ENCODE data around the gene CHTF18.

CHTF18 gene

DNA sequence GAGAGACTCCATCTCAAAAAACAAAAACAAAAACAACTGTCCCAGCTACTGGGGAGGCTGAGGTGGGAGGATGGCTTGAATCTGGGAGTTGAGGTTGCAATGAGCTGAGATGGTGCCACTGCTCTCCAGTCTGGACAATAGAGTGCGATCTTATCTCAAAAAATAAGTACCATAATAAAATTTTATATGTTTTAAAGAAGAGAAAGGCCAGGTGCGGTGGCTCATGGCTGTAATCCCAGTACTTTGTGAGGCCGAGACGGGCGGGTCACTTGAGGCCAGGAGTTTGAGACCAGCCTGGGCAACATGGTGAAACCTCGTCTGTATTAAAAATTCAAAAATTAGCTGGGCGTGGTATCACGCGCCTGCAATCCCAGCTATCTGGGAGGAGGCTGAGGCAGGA, 11.6 kb upstream of the CHTF18 start:
- DNase-seq = no peak

DNA sequence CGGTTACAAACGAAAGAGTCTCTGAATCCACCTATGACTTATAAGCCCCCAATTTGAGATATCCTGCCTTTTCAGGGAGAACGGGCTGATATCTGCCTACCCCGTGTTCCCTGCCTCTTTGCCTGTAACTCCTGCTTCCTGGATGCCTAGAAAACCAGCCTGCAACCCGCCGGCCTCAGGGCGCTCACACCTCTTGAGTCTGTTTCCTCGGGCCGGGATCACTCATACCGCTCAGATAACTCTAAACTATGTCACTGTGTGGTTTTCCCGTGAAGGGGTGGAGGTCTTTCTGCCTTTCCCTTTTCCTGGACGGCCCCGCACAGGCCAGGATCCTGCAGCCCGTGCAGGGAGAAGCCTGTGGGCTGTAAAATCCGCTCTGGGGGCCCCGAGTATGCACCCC, 10.6 kb upstream of the CHTF18 start:
- DNase-seq = peak; percentile 51

DNA sequence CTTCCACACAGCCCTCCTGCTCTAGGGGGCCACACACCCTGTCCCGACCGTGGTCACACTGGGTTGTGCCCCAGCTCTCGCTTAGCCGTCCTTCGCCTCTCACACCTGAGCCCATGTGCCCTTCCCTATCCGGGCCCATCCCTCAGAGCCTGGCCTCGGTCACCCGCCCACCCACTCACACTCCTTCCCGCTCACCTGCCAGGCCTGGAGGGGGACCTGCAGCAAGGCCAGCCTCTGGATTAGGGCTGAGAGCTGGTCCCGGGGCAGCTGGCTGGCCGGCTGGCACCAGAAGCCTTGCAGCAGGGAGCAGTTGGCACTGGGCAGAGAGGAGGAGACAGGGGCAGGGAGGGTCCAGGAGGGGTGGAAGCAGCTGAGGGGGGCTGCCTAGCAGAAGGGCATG, 10.0 kb upstream of the CHTF18 start:
- DNase-seq = no peak

DNA sequence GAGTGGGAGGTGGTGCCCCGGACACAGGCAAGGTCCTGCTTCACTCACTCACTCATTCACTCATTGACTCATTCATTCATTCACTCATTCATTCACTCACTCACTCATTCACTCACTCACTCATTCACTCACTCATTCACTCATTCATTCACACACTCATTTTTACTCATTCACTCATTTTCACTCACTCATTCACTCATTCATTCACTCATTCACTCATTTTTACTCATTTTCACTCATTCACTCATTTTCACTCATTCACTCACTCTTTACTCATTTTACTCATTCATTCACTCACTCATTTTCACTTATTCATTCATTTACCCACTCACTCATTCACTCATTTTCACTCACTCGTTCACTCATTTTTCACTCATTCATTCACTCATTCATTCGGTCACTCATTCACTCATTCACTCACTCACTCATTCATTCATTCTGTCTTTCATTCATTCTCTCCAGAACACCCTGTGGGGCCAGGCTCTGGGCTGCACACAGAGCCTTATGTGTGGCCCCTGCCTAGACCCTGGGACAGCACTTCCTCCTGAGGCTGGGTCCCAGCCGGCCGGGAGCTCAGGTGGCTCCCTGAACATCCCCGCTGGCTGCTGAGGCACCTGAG, 9.4 kb upstream of the CHTF18 start:
- DNase-seq = no peak

DNA sequence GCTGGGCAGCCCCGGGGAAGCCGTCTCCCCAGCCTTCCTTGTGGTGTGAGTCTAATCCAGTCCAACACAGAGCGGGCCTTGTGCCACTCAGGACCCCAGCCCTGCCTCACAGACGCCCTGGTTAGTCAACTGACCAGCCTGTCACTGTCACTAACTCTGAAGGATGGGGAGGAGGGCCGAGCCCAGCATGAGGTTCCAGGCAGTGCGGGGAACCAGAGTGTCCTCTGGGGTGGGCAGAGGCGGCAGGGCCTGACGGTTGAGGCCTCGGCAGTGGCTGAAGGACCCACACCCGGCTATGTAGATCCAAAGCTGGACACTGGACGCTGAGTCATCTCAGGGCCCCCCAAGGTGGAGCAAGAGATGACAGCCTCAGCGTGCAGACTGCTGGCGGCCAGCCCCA, 8.9 kb upstream of the CHTF18 start:
- no peak for DNase-seq

DNA sequence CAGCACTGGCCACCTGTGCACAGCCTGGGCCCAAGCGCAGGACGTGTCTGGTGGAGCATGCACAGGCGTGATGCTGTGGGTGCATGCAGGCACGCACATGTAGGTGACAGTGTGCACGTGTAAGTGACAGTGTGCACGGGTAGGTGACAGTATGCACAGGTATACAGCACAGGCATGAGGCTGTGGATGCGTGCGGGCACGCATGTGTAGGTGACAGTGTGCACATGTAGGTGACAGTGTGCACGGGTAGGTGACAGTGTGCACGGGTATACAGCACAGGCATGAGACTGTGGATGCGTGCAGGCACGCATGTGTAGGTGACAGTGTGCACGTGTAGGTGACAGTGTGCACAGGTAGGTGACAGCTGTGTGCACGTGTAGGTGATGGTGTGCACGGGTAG, 8.1 kb upstream of the CHTF18 start:
- DNase-seq = no peak

DNA sequence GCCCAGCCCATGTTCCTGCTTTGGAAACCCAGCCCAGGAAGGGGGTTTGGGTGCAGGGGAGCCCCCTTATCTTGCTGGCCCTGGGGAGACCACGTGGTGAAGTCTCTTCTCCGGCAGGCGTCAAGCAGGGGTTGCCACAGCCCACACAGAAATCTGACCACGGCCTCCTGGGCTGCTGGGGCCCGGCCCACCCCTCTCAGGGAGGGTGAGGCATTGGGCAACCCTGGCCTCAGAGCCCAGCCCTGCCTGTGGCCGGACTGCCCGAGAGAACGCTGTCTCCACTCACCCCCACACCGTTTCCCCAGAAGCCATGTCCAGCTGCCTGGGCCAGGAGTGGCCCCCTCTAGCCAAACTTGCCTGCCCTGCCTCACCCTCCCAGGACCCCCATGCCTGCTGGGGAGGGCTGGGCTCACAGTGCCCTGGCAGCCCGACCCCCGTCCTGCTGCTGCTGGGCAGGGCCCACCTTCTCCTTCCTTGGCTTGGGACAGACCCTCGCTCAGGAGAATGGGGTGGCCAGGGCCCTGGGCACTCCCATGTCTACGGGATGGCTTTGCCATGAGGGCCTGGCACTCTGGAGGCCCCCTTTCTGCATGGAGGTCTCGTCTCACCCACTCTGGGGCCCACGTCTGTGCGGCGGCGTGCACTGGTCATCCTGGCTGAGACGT, 6.9 kb upstream of the CHTF18 start:
- DNase-seq = no peak

DNA sequence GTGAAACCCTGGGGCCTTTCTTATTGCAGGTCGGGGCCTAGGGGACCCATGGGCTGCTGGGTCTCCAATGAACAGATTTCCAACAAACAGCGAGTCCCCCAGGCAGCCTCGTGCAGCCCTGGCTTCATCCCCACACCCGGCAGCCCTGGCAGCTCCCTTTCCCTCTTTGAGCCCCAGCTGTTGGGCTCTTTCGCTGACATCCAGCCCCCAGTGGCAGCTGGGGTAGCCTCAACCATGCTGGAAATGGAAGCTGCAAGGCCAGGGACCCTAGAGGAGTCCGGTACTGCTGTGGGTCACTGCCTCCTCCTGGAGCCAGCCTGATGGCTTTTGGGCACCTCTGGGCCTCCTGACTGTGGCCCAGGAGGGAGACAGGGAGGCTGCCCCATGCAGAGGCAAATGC, 6.2 kb upstream of the CHTF18 start:
- no peak for DNase-seq

DNA sequence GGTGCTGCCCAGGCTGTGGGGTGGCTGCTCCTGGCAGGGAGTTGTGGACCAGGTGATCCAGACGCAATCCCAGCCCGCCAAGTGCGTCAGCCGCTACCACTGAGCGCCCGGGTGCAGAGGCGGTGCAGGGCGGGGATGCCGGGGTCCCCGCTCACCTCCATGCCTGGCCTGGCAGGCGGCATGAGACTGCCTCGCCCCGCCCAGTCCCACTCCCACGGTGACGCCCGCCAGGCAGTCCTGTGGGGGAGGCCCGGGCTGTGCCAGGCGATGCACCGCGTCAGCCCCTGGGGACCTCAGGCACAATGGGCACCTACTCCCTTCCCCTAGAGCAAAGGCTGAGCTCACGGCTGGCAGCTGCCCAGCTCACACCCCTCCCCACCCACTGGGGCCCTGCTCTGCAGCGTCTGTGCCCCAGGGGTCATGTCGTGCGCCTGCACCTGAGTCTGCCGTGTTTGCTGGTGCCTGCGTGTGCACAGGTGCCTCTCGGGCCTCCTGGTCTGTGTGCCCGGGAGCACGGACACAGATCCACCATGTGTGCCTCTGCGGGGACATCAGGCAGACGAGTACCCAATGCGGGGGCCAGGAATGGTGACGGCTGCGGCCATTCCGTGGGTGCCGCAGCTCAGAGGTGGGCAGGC, 5.5 kb upstream of the CHTF18 start:
- DNase-seq = peak; percentile 39

DNA sequence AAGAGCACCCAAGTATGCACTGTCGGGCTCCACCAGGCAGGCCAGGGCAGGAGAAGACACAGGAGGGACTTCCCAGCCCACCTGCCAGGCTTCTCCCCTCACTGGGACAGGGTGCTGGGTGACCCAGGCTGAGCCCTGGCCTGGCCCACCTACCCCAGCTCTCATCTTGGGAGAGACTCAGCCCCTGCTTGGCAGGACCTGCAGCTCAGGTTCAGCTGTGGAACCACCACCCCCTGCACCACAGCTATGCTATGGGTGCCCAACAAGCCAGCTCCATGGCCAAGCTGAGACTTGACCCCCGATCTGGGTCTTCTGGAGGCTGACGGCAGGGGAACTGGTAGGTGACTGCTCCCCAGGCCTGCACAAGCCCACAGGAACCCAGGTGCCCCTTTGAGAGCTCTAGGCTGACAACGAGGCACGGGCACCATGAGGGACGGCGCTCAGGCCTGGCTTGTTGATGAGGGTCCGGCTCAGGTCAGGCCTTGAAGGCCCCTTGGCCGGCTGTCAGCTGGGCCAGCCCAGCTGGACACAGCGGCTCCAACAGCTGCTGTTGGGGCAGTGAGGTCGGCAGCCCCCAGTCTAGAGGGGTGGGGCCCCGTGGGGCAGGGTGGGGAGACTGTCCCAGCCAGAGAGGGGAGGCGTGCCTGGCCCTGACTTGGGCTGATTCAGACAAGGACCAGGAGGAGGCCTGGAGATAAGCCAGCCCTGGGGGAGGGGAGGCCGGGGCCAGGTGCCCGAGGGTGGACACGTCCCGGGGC, 4.8 kb upstream of the CHTF18 start:
- no peak for DNase-seq

DNA sequence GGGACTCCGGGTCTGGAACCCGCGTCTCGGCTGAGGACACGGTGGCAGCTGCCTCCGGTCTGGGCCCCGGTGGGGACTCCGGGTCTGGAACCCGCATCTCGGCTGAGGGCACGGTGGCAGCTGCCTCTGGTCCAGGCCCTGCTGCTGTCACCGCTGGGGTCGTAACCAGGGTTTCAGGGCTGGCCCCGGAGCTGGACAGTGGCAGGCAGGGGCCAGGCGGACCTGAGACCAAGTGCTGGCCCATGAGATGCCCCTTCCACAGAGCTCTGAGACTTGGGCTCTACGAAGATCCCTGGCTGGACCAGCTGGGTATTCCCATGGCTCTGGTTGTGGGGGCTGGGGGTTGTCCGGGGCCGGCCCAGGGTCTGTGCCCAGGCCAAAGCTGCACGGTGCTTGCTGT, 4.0 kb upstream of the CHTF18 start:
- DNase-seq = no peak

DNA sequence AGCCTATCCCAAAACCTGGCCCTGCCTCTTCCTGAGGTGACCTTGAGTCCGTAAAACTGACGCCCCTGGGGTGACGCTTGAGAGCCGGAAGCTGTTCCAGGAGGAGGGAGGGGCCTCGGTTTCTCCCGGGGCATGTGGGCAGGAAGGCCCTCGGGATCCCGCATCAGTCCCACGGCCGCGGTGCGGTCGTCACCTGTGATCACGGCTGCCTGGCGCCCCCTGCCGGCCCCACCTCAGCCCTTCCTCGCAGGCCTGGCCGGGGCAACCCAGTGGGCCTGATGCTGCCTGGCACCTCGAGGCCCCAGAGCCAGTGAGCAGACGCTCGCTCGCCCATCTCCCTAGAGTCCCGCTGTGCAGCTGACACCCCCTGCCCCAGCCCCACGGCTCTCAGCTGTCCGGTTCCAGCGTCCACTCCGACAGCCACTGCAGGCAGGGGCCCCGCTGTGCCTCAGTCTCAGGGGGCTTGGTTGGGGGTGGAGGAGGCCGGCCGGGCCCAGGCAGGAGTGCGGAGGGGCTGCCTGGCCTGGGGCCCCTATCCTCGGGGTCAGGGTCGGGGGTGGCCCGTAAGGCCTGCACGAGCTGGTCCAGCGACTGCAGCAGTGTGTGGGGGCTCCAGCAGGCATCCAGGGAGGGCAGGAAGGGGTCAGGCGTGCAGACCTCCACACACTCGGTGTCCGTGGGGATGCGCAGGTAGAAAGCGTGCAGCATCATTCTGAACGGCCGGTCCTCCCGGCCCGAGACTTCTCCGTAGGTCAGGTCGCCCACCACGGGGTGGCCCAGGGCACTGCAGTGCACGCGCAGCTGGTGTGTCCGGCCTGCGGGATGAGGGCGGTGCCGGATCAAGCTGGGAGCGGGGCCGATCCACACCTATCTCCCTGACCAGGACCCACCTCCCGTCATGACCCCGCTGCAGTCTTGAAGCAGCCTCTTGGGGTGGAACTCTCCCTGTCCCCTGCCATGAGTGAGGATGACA, 2.6 kb upstream of the CHTF18 start:
- peak; percentile 84 for DNase-seq

DNA sequence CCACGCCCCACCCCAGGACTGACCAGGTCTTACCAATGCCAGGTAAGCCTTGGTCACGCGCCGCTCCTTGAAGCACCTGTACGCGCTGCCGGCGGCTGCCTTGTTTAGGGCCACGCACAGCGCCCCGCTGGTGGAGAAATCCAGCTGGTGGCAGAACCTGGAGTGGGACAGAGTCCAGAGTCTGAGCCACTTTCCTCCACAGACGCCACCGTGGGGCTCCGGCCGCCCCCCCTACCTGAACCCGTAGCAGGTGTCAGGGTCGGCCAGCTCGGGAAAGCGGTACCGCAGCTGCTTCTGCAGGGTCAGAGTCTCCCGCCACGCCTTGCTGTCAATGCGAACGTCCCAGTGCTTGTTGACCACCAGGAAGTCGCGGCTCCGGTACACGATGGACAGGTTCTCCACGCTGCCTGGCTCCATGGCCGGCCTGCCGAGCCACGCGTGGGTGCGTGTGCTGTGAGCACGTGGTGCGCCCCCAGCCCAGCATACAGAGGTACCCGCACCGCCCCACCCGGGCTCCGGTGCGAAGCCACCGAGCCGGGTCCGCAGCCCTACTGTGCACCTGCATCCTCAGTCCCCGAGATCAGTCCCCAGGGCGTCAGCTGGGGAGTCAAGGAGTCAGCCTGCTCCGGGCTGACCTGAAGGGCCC, 976 bp upstream of the CHTF18 start:
- peak; percentile 57 for DNase-seq

DNA sequence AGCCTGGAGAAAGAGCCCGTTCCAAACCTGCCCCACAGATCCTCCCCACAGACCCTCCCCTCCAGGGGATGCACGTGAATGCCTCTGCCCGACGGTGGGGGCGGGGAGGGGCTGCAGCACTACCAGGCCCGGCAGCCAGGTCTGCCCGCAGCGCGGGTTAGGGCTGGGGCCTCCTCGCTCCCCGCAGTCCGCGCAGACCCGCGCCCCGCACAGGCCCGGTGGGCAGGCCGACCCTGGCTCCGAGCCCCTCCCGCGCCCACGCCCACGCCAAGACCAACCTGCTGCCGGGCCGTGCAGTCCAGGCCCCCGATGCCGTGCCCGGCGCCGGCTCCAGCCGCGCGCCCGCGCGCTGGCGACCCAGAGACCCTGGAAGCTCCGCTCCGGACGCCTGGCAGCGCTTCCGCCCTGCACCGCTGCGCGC, 432 bp upstream of the CHTF18 start, which contains the start of gene RPUSD1:
RPUSD1 (minus strand) TSS at position 404 of the 421 bp plus-strand sequence. CDS start 644 bp downstream, outside the sequence.
- DNase-seq = no peak

DNA sequence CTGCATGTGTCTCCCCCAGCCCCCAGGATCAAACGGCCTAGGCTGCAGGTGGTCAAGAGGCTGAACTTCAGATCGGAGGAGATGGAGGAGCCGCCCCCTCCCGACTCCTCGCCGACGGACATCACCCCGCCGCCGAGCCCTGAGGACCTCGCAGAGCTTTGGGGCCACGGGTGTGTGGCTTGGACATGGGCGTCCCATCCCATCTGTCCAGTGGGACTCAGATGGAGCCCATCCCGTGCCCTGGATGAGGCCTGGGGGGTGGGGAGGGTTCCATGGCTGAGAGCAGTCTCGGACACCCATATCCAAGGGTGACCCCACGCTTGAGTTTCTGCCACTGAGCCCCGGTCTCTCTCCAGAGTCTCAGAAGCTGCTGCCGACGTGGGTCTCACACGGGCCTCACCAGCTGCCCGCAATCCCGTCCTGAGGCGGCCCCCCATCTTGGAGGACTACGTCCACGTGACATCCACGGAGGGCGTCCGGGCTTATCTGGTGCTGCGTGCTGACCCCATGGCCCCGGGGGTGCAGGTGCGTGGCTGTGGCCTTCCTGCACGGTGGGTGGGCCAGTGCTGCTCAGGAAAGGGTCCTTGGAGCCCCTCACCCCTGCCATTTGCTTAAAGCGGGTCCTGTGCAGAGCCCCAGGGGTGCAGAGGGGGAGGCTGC, 901 bp downstream of the CHTF18 start:
- no peak for DNase-seq

DNA sequence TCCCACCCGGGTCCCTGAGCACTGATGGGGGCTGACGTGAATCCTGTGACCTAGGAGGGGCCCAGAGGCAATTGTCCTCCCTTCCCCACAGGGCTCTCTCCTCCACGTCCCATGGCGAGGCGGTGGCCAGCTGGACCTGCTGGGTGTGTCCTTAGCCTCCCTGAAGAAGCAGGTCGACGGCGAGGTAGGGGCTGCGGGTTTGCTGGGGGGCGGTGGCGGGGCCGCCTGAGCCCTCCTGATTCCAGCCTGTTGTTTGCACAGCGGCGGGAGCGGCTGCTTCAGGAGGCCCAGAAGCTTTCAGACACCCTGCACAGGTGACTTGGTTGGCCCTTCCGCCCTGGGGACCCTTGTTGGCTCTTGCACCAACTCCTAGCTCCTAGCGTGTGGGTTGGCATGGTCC, 1.7 kb downstream of the CHTF18 start:
- DNase-seq = no peak

DNA sequence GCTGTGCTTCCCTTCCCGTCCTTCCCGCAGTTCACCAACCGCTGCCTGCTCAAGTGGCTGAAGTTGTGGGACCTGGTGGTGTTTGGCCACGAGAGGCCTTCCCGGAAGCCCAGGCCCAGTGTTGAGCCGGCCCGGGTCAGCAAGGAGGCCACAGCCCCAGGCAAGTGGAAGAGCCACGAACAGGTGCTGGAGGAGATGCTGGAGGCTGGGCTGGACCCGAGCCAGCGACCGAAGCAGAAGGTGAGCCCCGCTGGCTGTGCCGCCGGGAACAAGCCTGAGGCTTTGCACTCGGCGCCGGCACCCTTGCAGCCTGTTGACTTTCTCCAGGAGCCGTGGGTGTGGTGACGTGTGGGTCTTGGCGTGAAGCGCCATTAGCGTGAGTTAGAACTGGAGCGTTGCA, 2.7 kb downstream of the CHTF18 start:
- no peak for DNase-seq

DNA sequence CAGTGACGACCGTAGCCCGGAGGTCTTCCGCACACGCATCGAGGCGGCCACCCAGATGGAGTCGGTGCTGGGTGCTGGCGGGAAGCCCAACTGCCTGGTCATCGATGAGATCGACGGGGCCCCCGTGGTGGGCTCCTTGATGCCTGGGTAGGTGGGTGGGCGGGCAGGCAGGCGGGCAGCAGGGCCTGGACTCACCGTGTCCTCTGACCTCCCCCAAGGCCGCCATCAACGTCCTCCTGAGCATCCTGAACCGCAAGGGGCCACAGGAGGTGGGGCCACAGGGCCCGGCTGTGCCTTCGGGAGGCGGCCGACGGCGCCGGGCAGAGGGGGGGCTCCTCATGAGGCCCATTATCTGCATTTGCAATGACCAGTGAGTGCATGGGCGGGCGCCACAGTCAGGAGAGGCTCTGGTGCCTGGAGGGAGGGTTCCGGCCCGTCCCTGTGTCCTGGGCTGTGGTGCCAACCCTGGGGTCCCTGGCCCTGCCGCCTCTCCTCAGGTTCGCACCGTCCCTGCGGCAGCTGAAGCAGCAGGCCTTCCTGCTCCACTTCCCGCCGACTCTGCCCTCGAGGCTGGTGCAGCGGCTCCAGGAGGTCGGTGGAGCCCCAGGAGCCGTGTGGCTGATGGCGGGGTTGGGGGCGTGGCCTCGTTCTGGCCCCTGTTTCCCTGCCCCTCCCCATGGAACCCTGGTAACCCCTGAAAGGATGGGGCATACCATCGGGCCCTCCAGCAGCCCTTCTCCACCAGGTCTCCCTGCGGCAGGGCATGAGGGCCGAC, 4.0 kb downstream of the CHTF18 start:
- no peak for DNase-seq

DNA sequence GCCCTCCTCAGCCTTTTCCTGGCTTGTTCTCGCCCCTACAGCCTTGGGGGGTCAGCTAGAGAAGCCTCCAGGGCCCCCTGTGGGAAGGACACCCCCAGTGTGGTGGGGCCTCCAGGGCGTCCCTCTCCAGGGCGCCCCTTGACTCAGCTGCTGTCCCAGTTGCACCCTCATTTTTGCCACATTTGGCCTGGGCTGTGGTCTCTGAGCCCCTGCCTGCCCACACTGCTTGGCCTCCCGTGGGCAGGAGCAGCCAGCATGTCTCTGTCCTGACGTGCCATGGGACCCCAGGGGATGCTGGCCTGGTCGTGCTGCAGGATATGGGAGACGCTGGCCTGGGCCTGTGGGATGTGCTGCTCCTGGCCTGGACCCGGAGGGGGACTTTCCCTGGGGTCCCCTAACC, 5.0 kb downstream of the CHTF18 start:
- DNase-seq = no peak

DNA sequence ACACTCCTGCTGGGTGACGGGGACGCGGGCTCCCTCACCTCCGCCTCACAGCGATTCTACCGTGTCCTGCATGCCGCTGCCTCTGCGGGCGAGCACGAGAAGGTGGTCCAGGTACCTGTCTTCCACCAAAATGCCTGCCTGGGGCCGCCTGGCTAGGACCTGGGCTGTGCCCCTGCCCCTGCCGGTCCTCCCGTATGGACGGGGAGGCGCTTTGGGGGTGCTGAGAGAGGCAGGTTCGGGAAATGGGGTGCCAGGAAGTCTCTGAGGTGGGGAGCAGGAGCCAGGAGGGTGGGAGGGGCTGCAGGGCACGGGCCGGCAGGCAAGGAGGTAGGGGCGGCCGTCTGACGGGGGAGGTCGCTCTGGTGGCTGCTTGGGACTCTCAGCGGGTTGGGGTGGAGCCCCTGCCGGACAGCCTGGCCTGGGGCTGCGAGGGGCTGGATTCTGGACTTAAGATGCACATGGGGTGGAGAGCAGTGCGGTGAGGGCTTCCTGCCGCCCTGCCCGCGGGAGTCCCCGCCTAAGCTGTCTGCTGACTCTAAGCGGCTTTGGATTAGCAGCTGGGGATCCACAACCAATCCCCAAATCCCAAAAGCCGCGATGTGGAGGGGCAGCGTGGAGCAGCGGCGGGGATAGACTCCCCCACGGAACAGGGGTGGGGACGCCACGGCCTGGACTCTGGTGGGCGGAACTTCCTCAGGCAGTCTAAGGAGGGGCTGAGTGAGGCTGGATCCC, 5.8 kb downstream of the CHTF18 start:
- no peak for DNase-seq
